Trophoblast cell (in vitro differentiated cells and primary cell): ENCODE results near the gene SKI.

ENCODE experiments used
- DNase-seq, 2 donors: peaks; one replicate each; pipeline ENCODE4 v3.0.0-alpha.2; 2016
- H2AFZ ChIP-seq: 2 replicates; pipeline ENCODE4 v1.6.1; 2013; ENCODE audit warnings: low read length, moderate library complexity, mild to moderate bottlenecking; ENCODE audit not compliant: insufficient read depth, poor library complexity
- H2AK5ac ChIP-seq: 2 replicates; pipeline ENCODE4 v1.6.1; 2013; ENCODE audit warnings: mild to moderate bottlenecking, low read length
- H2BK120ac ChIP-seq: 2 replicates; pipeline ENCODE4 v1.6.1; 2013; ENCODE audit warnings: low read length, mild to moderate bottlenecking, moderate library complexity; ENCODE audit not compliant: insufficient read depth, poor library complexity
- H2BK12ac ChIP-seq: 2 replicates; pipeline ENCODE4 v1.6.1; 2013; ENCODE audit warnings: mild to moderate bottlenecking, low read length, moderate library complexity
- H2BK5ac ChIP-seq: 2 replicates; pipeline ENCODE4 v1.6.1; 2013; ENCODE audit warnings: low read length, low read depth, moderate library complexity, mild to moderate bottlenecking; ENCODE audit not compliant: poor library complexity
- H3K14ac ChIP-seq: 2 replicates; pipeline ENCODE4 v1.6.1; 2013; ENCODE audit warnings: mild to moderate bottlenecking, low read length
- H3K18ac ChIP-seq: 2 replicates; pipeline ENCODE4 v1.6.1; 2013; ENCODE audit warnings: mild to moderate bottlenecking, low read length
- H3K23ac ChIP-seq: 2 replicates; pipeline ENCODE4 v1.6.1; 2013; ENCODE audit warnings: low read length
- H3K27ac ChIP-seq: 2 replicates; pipeline ENCODE4 v1.5.1; 2013; ENCODE audit warnings: low read depth, mild to moderate bottlenecking, inconsistent platforms, low read length, moderate library complexity
- H3K27me3 ChIP-seq: 2 replicates; pipeline ENCODE4 v1.6.1; 2013; ENCODE audit warnings: inconsistent platforms, mild to moderate bottlenecking, low read length, moderate library complexity; ENCODE audit not compliant: insufficient read depth
- H3K36me3 ChIP-seq, 2 experiments: 1 replicate in 1 of 2; 2 replicates in 1 of 2; pipeline ENCODE4 v1.6.1; 2013; ENCODE audit warnings: low read length in 2 of 2, mild to moderate bottlenecking in 2 of 2, moderate library complexity in 1 of 2; ENCODE audit not compliant: insufficient read depth in 2 of 2, control insufficient read depth in 1 of 2
- H3K4ac ChIP-seq: 2 replicates; pipeline ENCODE4 v1.6.1; 2013; ENCODE audit warnings: low read depth, mild to moderate bottlenecking, low read length, moderate library complexity
- H3K4me1 ChIP-seq, 2 experiments: 1 replicate in 1 of 2; 2 replicates in 1 of 2; pipeline ENCODE4 v1.6.1; 2013; ENCODE audit warnings: low read length in 2 of 2, mild to moderate bottlenecking in 2 of 2, moderate library complexity in 1 of 2; ENCODE audit not compliant: insufficient read depth in 2 of 2, control insufficient read depth in 1 of 2
- H3K4me2 ChIP-seq: 2 replicates; pipeline ENCODE4 v1.6.1; 2013; ENCODE audit warnings: inconsistent platforms, mild to moderate bottlenecking, low read length, moderate library complexity
- H3K4me3 ChIP-seq: 2 replicates; pipeline ENCODE4 v1.5.1; 2013; ENCODE audit warnings: mild to moderate bottlenecking, low read depth, low read length, inconsistent platforms
- H3K79me1 ChIP-seq: one replicate; pipeline ENCODE4 v1.6.1; 2013; ENCODE audit warnings: low read length
- H3K79me2 ChIP-seq: 2 replicates; pipeline ENCODE4 v1.6.1; 2013; ENCODE audit warnings: low read length, mild to moderate bottlenecking; ENCODE audit not compliant: control insufficient read depth, insufficient read depth, poor library complexity
- H3K9ac ChIP-seq: 2 replicates; pipeline ENCODE4 v1.6.1; 2013; ENCODE audit warnings: mild to moderate bottlenecking, low read length
- H3K9me3 ChIP-seq: 2 replicates; pipeline ENCODE4 v1.6.1; 2013; ENCODE audit warnings: low read depth, mild to moderate bottlenecking, control low read depth, inconsistent platforms, low read length; ENCODE audit not compliant: insufficient read depth
- H4K12ac ChIP-seq: 2 replicates; pipeline ENCODE4 v1.6.1; 2013; ENCODE audit warnings: low read depth, mild to moderate bottlenecking, low read length, moderate library complexity
- H4K8ac ChIP-seq: 2 replicates; pipeline ENCODE4 v1.6.1; 2013; ENCODE audit warnings: low read depth, mild to moderate bottlenecking, low read length, moderate library complexity
- H4K91ac ChIP-seq: one replicate; pipeline ENCODE4 v1.6.1; 2013; ENCODE audit warnings: low read depth, mild to moderate bottlenecking, low read length, moderate library complexity
- WGBS: extraction: QIAGEN DNeasy Blood & Tissue Kit; methylation state at CpG from one replicate; pipeline ENCODE4 v1.1.7; 2013; ENCODE audit warnings: missing lambda C conversion rate; ENCODE audit not compliant: insufficient read length, insufficient coverage; ENCODE audit errors: extremely low coverage; 5-methylcytosine and 5-hydroxymethylcytosine counted together

Gene SKI

DNA sequence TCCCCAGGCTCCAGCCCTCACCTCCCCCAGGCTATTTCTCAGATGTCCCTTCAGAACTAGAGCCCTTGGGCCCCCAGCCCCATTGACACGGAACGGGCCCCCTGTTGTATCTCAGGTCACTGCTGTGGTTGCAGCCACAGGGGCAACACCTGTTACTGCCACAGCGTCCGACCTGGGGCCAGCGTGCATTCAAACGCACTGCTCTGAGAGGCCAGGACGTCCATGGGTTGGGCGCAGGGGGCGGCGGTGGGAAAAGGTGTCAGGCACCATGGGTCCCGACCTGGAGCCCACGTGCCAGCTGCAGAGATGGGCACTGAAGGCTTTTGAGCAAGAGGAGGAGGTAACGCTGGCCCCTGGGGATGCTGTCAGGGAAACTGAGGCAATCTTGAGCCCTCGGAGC lies 46.8 kb upstream of the SKI start:
- Histone ChIP-seq H3K4me1 (no peaks in the 10 kb centered on the region), H2BK120ac (no peak overlapping the region), H2BK12ac (no peak overlapping the region), H2AK5ac (no peak overlapping the region), H3K4ac (no peak overlapping the region), H3K4me2 (no peak overlapping the region), H2BK5ac (no peak overlapping the region), H3K27me3 (no peaks in the 10 kb centered on the region), H3K4me3 (no peak overlapping the region), H2AFZ (no peak overlapping the region), H4K8ac (no peak overlapping the region), H3K9ac (no peak overlapping the region), H4K91ac (no peak overlapping the region), H3K23ac (no peak overlapping the region), H3K18ac (no peak overlapping the region), H3K14ac (no peak overlapping the region), H3K27ac (no peak overlapping the region), H3K36me3 (peaks cover 82 to 87% of the 10 kb centered on the region in 2 experiments), H3K79me1 (no peaks in the 10 kb centered on the region), H4K12ac (no peak overlapping the region), H3K9me3 (peaks cover 6% of the 10 kb centered on the region), H3K79me2 (no peaks in the 10 kb centered on the region)
- DNase-seq: no peak
- no CpG with 5 or more reads among the region's 14 CpGs for WGBS

DNA sequence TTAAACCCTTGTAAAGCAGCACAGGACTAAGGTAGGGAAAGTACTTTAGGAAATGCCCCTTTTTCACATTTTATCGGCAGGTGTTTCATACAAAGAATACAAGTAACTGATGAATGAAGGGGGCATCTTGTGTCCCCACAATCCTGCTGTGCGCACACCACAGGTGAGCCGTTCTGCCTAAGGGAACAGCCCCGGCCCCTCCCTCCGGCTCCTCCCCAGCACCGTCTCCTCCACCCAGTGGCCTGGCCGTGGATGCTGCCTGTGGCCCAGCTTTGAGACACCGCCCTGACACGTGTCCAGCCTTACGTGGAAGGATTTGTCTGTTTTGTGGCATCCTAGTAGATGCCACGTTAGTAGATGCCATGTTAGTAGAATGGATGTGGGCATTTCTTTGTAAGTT lies 46.4 kb upstream of the SKI start:
- Histone ChIP-seq H3K4me2 (no peak overlapping the region), H3K79me2 (no peaks in the 10 kb centered on the region), H3K14ac (no peak overlapping the region), H3K9ac (no peak overlapping the region), H4K12ac (no peak overlapping the region), H3K4me1 (no peaks in the 10 kb centered on the region), H2BK5ac (no peak overlapping the region), H2AFZ (no peak overlapping the region), H3K36me3 (peaks cover 79 to 86% of the 10 kb centered on the region in 2 experiments), H2BK12ac (no peak overlapping the region), H3K27me3 (no peaks in the 10 kb centered on the region), H3K79me1 (no peaks in the 10 kb centered on the region), H2AK5ac (no peak overlapping the region), H3K18ac (no peak overlapping the region), H3K23ac (no peak overlapping the region), H4K91ac (no peak overlapping the region), H2BK120ac (no peak overlapping the region), H3K27ac (no peak overlapping the region), H4K8ac (no peak overlapping the region), H3K4ac (no peak overlapping the region), H3K9me3 (peaks cover 6% of the 10 kb centered on the region), H3K4me3 (no peak overlapping the region)
- no CpG with 5 or more reads among the region's 11 CpGs for WGBS
- DNase-seq: no peak

GRCh38 chr1:2182376-2182775 lies 45.7 kb upstream of the SKI start:
- no peak overlapping the region for H3K9ac ChIP-seq
- no peaks in the 10 kb centered on the region for H3K79me2 ChIP-seq
- no peak overlapping the region for H3K23ac ChIP-seq
- no peak overlapping the region for H3K4ac ChIP-seq
- H2AK5ac ChIP-seq: no peak overlapping the region
- no peak overlapping the region for H4K12ac ChIP-seq
- no peak overlapping the region for H2BK120ac ChIP-seq
- no peaks in the 10 kb centered on the region for H3K27me3 ChIP-seq
- H3K4me1 ChIP-seq: no peaks in the 10 kb centered on the region
- no peak overlapping the region for H3K18ac ChIP-seq
- H3K4me3 ChIP-seq: no peak overlapping the region
- no peak overlapping the region for H3K27ac ChIP-seq
- H4K8ac ChIP-seq: no peak overlapping the region
- no peak for DNase-seq
- H2AFZ ChIP-seq: no peak overlapping the region
- H3K9me3 ChIP-seq: peaks cover 6% of the 10 kb centered on the region
- no peak overlapping the region for H2BK12ac ChIP-seq
- no peak overlapping the region for H4K91ac ChIP-seq
- peaks cover 75 to 83% of the 10 kb centered on the region in 2 experiments for H3K36me3 ChIP-seq
- no peaks in the 10 kb centered on the region for H3K79me1 ChIP-seq
- H3K14ac ChIP-seq: no peak overlapping the region
- H3K4me2 ChIP-seq: no peak overlapping the region
- no CpG with 5 or more reads among the region's 13 CpGs for WGBS
- no peak overlapping the region for H2BK5ac ChIP-seq

GRCh38 chr1:2183937-2184334 lies 44.2 kb upstream of the SKI start:
- peaks cover under 1 to 1% of the 10 kb centered on the region in 2 experiments for H3K4me1 ChIP-seq
- no peaks in the 10 kb centered on the region for H3K79me1 ChIP-seq
- no peak overlapping the region for H3K4ac ChIP-seq
- no peak for DNase-seq
- no peak overlapping the region for H2AFZ ChIP-seq
- H3K79me2 ChIP-seq: no peaks in the 10 kb centered on the region
- no peak overlapping the region for H3K14ac ChIP-seq
- H2BK5ac ChIP-seq: no peak overlapping the region
- H3K23ac ChIP-seq: no peak overlapping the region
- peaks cover 63 to 69% of the 10 kb centered on the region in 2 experiments for H3K36me3 ChIP-seq
- H3K4me2 ChIP-seq: no peak overlapping the region
- H4K91ac ChIP-seq: no peak overlapping the region
- peaks cover 6% of the 10 kb centered on the region for H3K9me3 ChIP-seq
- H4K8ac ChIP-seq: no peak overlapping the region
- no peak overlapping the region for H3K4me3 ChIP-seq
- no peaks in the 10 kb centered on the region for H3K27me3 ChIP-seq
- no CpG with 5 or more reads among the region's 15 CpGs for WGBS
- H2BK12ac ChIP-seq: no peak overlapping the region
- no peak overlapping the region for H3K18ac ChIP-seq
- H2BK120ac ChIP-seq: no peak overlapping the region
- no peak overlapping the region for H3K27ac ChIP-seq
- H3K9ac ChIP-seq: no peak overlapping the region
- no peak overlapping the region for H2AK5ac ChIP-seq
- H4K12ac ChIP-seq: no peak overlapping the region
